ENCODE results near the gene VPS39.
"Not testable (repeated sequence)": the region's sequence is repeated elsewhere in the genome, so short reads cannot be mapped to it uniquely, and the experiment has no call there.

VPS39 gene, protein sequence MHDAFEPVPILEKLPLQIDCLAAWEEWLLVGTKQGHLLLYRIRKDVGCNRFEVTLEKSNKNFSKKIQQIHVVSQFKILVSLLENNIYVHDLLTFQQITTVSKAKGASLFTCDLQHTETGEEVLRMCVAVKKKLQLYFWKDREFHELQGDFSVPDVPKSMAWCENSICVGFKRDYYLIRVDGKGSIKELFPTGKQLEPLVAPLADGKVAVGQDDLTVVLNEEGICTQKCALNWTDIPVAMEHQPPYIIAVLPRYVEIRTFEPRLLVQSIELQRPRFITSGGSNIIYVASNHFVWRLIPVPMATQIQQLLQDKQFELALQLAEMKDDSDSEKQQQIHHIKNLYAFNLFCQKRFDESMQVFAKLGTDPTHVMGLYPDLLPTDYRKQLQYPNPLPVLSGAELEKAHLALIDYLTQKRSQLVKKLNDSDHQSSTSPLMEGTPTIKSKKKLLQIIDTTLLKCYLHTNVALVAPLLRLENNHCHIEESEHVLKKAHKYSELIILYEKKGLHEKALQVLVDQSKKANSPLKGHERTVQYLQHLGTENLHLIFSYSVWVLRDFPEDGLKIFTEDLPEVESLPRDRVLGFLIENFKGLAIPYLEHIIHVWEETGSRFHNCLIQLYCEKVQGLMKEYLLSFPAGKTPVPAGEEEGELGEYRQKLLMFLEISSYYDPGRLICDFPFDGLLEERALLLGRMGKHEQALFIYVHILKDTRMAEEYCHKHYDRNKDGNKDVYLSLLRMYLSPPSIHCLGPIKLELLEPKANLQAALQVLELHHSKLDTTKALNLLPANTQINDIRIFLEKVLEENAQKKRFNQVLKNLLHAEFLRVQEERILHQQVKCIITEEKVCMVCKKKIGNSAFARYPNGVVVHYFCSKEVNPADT
- total RNA-seq, result 122 reads per million, percentile 86 among the genes with 10 or more reads in this experiment

DNA sequence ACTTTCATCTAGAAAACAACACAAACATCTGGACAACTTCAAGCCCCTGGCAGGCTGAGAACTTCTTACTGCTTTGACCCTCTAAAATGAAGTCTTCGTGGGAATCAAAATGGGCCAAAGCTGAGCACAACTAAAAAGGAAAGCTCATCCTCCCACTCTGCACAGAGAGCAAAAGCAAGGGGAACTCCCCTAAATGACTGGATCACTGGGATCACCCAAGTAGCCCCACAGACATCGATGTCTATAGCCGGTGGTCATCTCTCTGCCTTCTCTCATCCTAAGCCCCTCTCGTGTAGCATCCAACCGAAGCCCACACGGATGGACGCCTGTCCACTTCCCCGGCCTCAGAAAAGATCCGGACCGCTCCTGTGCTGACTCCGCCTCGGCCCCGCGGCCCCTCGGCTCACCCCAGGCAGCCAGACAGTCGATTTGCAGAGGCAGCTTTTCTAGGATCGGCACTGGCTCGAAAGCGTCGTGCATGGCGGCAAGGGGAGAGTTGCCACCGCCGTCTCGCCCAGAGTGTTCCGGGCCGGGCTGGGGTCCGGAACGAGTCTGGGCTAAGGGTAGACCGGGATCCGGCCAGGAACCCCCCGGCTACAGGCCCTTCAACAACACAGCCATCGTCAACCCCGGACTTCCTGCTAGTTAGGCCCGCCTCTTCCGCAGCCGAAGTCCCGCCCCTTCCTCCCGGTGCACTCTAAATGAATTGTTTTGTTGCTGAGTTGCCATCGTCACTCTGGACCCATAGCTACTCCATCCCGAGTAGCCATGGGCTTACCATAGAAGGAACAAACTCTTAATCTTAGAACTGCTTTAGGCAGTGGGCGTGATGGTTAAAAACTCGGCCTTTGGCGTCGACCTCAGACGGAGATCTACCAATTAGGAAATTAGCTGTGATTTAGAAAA lies at the start of gene VPS39:
TSS of gene VPS39 (minus strand) at position 631 of the 906 bp plus-strand sequence. CDS start at position 480, 151 bp downstream.
- DNase-seq, result peak; percentile 74

GRCh38 chr15:42253300-42253699 lies 45.2 kb upstream of the VPS39 start:
- no peak for DNase-seq

DNA sequence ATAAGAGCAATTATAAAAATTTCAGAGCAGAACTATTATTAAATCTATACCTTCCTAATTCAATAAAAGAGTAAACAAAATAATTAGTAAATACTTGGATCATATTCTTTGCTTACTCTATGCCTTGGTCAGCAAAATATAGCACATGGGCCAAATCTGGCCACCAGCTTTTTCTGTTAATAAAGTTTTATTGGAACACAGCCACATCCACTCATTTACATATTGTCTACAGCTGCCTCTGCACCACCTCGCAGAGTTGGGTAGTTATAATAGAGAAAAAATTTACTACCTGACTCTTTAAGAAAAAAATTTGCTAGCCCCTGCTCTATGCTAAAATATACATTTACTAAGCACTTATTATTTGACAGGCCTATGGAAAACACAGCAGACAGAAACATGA lies 32.7 kb upstream of the VPS39 start:
- DNase-seq, result no peak

- DNase-seq, result no peak
Measured at GRCh38 chr15:42239528-42240182, 31.6 kb upstream of the VPS39 start.

- DNase-seq, result no peak
Measured at GRCh38 chr15:42233107-42233506, 25.0 kb upstream of the VPS39 start.

GRCh38 chr15:42232606-42233005 lies 24.5 kb upstream of the VPS39 start:
- no peak for DNase-seq

DNA sequence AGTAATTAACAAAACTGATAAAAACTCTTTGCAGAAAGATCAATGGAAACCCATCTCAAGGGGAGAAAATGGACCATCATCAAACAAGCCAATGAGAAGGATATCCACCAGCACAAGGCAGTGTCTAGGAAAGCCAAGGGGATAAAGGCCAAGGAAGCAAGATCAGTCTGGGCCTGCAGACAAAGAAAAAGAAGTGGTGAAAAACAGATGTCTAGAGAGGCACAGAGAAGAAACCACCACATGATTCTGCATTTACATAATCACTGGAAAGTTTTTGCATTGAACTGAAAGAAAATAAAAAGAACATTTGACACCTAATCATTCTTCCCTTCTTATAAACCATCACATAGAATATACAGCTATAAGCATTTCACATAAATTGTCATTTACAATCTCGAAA lies 23.0 kb upstream of the VPS39 start:
- DNase-seq, result no peak

- DNase-seq, result not testable (repeated sequence)
Measured at GRCh38 chr15:42228981-42229380, 20.9 kb upstream of the VPS39 start.

DNA sequence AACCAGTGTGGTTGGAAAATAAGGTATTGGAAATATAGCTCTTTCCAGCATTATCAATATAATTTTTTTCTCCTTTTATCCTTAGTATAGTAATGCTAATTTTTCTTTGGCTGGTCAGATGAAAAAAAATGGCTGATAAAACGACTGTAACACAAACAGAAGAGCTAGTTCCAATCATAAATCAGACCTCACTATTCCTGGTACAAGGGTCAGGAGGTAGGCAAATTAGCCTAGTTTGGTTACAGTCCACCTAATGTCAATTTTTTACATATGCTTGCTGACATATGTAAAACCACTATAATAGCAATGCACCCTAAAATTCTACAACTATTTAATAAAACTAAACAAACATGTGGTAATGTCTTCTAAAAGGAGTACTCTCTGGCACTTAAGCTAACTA lies 19.9 kb upstream of the VPS39 start:
- DNase-seq, result no peak

DNA sequence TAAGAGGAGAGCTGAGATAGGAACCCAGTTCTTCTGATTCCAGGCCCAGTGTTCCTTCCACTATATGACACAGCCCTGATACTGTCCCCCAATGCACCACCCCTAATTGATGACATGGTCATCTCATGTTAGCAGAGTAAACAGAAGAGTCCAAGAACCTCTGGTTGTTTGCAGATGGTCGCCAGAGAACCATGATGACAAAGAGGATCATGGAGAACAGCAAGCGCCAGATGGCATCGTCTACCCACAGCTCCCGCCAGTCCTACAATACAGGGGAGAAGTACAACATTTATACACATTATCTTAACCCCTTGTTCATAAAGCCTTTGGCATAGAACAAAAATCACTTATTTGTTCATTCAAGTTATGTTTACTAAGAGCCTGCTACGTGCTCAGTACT lies 18.5 kb upstream of the VPS39 start:
- no peak for DNase-seq

- DNase-seq, result no peak
Measured at GRCh38 chr15:42220216-42220615, 12.1 kb upstream of the VPS39 start.

DNA sequence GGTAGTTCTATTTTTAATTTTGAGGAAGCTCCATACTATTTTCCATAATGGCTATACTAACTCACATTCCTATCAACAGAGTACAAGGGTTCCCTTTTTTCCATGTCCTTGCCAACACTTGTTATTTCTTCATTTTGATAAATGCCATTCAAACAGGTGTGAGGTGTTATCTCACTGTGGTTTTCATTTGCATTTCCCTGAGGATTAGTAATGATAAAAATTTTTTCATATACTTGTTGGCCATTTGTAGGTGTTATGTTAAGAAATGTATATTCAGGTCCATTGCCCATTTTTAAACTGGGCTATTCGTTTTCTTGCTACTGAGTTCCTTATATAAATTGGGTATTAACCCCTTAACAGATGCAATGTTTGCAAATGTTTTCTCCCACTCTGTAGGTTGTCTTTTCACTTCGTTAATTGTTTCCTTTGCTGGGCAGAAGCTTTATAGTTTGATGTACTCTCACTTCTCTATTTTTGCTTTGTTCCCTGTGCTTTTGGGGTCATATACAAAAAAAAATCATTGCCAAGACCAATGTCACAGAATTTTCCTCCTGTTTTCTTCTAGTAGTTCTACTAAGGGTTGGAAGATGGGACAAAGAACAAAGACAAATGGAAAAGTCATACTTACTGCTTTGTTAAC lies 11.0 kb upstream of the VPS39 start:
- no peak for DNase-seq

GRCh38 chr15:42217568-42217967 lies 9.5 kb upstream of the VPS39 start:
- no peak for DNase-seq

GRCh38 chr15:42215913-42216829 lies 8.1 kb upstream of the VPS39 start:
- no peak for DNase-seq

DNA sequence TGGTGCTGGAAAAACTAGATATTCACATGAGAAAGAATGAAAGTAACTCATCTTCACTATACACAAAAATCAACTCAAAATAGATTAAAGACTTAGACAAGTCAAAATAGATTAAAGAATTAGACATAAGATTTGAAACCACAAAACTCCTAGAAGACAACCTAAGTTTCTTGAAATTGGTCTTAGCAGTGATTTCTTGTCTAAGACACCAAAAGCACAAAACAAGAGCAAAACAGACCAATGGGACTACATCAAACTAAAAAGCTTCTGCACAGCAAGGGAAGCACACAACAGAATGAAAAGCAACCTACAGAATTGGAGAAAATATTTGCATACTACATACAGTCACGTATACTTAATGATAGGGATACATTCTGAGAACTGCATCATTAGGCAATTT lies 6.5 kb upstream of the VPS39 start:
- no peak for DNase-seq

DNA sequence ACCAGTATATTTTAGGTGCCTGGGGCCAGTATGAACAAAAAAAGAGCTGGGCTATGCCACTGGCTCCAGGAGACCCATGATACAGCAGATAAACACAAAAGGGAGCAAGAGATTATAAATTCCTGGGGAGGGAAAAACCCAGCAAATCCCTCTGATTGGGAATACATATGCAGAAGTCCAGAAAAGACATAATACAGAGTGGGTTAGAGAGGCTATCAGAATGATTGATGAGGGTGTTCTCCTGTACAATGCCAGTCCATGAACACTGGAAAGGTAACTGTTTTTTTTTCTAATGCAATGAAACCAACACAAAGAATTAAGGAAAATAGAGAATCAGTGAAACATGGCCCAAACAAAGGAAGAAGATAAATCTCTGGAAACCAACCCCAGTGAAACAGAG lies 5.4 kb upstream of the VPS39 start:
- no peak for DNase-seq

- DNase-seq, result no peak
Measured at GRCh38 chr15:42210696-42211095, 2.6 kb upstream of the VPS39 start.

GRCh38 chr15:42206406-42206805 lies 1.7 kb downstream of the VPS39 start:
- no peak for DNase-seq

DNA sequence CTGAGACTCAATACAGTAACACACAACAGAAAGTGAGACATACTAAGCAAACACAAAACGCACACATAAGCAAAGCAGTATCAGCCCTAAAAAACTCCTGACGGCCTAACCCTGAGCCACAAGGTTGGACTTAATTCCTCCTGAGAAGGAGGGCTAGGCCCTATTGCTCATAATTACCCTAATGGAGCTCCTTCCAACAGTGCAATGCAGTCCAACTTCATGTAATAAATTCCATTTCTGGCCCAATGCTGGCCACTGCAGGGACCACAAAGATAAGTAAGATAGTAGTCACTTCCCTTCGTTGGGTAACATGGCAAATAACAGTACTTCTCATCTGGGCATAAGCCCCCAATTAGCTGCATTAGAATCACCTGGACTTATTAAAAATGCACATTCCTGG lies 4.2 kb downstream of the VPS39 start:
- no peak for DNase-seq

- no peak for DNase-seq
Measured at GRCh38 chr15:42202653-42203052, 5.5 kb downstream of the VPS39 start.

DNA sequence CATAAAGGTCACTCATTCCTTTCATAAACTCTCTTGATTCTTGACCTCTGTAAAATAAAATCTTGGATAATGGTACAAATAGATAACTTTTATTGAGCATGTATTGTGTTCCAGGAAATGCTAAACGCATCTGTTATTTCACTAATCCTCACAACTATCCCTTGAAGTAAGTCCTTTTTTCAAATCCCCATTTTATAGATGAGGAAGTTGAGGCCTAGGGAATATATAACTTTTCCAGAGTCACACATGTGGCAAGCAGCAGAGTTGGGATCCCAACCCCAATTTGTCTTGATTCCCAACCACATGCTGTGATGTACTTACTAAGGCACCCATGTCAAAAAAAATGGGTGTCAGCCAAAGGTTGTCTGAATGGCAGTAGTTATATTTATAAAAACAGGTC lies 6.3 kb downstream of the VPS39 start:
- no peak for DNase-seq
